GM19397 (cell line): ENCODE results near the gene TEDC2.
"Not testable (repeated sequence)": the region's sequence is repeated elsewhere in the genome, so short reads cannot be mapped to it uniquely, and the experiment has no call there.

ENCODE experiments used
- ATAC-seq: cut with Tn5 transposase; IDR thresholded peaks from one replicate; pipeline ENCODE4 v1.9.1; 2021; ENCODE audit warnings: mild to moderate bottlenecking, moderate library complexity; ENCODE audit not compliant: unreplicated experiment

TEDC2 gene

DNA sequence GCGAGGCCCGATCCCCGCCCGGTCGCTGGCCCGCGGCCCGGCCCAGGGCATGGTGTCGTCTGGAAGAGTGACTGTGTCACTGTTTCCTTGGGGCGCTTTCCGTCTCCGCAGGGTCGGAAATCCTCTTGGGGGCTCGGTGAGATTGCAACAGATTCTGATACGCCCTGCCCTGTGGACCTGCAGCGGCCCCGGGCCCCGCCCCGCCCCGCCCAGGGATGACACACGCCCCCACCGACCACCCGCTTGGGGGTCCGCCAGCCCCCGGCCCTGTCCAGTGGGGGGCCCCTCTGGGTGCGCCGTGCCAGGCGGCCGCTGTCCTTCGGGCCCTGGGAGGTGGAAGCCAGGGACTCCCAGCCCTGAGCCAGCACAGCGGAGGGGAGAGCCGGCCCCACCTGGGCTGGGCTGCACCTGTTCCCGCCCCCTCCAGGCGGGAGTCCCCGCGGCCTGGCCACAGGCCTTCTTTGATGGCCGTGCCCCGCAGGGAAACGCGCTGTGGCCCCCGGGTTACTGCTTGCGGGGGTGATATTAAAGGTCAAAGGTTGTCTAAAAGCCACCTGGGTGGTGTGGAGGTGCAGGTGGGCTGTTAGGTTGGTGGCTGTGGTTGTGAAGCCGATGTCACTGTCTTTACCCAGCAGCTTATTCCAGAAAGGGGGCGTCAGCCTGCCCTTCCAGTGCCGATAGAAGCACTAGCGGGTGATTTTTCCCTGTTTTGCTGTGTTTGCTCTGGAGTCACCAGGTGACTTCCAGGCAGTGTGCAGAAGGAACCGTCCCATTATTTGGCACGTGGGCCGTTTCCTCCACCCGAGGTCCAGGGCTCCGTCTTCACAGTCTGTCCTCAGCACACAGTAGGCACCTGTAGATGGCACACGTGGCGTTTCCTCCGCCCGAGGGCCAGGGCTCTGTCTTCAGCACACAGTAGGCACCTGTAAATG lies 15.8 kb downstream of the TEDC2 start:
- peak; percentile 1 for ATAC-seq

DNA sequence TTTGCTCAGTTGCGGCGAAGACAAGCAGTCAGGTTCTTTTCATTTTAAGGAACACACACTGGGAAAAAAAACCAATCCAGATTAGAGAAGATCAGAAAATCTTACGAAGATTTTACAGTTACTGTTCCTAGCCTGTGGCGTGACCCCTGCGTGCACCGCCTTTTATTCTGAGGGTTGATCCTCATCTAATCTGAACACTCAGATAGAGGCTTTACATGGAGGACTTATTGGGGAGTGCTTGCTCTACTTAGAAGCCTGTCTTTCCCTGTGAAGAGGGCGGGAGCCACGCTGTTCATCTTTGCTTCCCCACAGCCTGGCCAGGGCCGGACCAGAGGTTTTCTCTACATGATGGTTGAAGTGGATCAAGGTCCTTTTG lies 16.4 kb downstream of the TEDC2 start:
- ATAC-seq = no peak

DNA sequence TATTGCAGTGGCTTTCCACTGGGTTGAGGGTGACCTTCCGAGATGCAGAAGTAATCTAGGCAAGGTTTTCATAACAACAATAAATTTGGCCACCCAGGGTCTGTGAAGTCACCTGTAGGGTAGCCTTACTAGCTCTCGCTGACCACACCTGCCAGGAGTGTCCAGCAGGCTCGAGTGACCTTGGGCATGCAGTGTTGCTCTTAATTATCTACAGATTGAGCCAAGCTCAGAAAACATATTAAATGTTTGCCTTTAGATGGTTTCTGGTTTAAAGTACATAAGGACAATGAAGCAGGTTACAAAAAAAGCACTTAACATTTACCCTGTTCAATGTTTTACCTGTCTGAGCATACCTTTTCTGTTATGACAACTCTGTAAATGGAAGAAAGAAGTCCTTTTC lies 16.8 kb downstream of the TEDC2 start:
- ATAC-seq = no peak

DNA sequence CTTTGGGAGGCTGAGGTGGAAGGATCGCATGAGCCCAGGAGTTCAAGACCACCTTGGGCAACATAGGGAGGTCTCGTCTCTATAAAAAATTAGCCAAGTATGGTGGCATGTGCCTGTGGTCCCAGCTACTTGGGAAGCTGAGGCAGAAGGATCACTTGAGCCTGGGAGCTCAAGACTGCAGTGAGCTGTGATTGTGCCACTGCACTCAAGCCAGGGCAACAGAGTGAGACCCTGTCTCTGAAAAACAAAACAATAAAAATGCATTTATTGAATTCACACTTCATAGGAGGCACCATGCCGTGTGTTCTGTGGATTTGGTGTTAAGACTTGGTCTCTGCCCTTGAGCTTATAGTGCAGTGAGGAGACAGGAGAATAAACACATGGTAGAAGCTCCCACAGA lies 17.4 kb downstream of the TEDC2 start:
- ATAC-seq = no peak

DNA sequence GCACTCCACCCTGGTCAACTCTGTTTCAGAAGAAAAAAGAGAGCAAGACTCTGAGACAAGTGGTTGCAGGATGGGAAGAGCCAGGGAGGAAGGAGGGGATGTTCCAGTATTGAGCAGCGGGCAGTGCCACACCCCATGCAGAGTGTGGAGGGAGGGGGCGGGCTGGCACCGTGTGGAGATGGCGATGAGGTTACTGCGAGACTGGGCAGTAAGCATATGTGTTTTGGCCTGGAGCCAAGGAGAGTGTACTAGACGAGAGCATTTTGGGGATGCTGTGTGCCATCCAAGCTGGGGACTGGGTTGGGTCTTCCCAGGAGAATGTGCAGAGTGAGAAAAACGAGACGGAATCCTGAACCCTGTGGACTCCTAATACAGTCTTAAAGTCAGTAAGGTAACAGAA lies 18.4 kb downstream of the TEDC2 start:
- no peak for ATAC-seq

DNA sequence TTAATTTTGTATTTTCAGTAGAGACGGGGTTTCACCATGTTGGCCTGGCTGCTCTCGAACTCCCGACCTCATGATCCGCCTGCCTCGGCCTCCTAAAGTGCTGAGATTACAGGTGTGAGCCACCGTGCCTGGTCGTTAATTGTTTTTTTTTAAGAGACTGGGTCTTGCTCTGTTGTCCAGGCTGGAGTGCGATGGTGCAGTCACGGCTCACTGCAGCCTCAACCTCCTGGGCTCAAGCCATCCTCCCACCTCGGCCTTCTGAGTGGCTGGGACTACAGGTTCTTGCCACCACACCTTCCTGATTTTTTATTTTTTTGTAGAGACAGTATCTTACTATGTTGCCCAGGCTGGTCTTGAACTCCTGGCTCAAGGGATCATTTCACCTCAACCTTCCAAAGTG lies 20.1 kb downstream of the TEDC2 start:
- not testable (repeated sequence) for ATAC-seq

DNA sequence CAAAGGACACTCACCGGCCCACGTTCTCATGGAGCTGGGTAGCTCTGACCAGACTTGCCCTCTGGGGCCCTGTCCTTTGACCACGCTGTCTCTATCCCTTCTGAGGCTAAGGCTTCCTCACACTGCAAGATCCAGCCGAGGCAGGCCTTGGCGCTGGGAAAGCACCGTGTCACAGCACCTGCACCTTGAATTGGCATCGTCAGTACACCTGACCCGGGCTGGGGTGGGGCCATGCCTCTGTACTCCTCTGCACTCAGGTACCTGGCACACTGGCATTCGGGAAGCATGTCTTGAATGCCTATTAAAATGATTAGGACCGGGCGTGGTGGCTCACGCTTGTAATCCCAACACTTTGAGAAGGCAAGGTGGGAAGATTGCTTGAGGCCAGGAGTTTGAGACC lies 21.0 kb downstream of the TEDC2 start:
- no peak for ATAC-seq

DNA sequence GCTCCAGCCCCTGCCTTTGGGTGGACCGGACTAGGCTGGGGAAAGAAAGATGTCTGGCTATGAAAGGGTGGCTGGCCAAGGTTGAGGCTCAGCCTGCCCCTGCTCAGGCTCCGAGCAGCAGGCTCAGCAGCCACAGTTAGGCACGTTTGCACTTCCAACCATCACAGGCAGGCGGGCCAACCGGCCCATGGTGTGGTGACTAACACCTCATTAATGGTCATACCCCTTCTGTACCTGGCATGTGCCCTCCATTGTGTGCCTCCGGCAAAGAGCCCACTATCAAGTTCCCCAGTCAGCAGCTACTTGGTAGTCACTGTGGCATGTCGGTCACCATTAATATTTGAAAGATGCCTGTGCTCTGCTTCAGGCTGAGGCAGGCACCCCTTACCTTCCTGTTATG lies 21.8 kb downstream of the TEDC2 start:
- no peak for ATAC-seq

DNA sequence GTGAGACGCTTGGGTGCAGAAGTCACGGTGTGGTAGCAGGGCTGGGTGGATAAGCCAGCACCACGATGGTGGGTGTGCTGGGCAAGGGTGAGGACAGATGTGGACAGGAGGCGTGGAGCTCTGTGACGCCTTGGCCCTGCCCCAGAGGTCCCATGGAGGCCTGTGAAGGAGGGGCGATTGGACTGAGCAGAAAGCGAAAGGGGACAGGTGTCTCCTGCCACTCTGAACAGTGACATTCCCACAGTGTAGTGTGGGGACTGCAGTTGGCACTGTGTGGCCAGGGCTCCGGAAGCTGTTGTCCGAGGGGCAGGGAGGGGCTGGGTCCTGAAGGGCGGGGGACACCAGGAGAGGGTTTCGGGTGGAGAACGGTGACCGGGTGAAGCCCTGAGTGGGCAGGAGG lies 22.3 kb downstream of the TEDC2 start:
- no peak for ATAC-seq

DNA sequence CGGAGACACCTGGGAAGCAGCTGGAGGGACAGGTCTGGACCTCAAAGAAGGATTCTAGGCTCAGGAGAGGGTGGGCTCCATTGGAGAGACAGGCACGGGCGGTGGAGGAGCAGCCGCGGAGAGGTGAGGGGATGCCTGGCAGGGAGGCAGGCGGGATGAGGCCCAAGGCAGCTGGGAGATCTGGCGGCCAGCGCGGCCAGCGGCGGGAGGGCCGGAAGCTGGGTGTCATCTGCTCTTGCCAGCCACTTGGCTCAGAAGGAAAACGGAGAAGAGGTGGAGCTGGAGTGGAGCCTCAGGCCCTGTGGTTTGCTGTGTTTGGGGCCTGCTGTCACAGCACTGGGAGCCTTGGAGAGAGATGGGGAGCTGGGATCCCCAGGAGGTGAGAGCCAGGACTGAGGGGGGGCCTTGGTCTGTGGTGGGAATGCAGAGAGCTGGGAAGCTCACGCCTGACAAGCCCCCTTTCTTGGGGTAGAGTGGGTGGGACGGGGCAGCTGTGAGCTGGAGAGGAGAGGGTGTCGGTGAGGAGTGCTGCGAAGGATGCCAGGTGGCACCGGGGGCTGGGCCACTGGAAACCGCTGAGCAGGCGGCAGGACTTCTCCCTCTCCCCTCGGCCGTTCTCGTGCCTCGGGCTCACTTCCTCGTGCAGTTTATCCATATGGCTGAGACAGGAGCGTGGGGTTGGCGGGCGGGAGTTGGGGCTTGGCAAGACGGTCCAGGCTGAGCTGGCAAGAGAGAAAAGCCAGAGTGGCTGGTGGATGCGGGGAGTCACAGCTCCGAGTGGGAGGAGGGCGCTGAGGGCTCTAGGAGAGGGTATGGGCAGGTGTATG lies 23.0 kb downstream of the TEDC2 start:
- no peak for ATAC-seq

DNA sequence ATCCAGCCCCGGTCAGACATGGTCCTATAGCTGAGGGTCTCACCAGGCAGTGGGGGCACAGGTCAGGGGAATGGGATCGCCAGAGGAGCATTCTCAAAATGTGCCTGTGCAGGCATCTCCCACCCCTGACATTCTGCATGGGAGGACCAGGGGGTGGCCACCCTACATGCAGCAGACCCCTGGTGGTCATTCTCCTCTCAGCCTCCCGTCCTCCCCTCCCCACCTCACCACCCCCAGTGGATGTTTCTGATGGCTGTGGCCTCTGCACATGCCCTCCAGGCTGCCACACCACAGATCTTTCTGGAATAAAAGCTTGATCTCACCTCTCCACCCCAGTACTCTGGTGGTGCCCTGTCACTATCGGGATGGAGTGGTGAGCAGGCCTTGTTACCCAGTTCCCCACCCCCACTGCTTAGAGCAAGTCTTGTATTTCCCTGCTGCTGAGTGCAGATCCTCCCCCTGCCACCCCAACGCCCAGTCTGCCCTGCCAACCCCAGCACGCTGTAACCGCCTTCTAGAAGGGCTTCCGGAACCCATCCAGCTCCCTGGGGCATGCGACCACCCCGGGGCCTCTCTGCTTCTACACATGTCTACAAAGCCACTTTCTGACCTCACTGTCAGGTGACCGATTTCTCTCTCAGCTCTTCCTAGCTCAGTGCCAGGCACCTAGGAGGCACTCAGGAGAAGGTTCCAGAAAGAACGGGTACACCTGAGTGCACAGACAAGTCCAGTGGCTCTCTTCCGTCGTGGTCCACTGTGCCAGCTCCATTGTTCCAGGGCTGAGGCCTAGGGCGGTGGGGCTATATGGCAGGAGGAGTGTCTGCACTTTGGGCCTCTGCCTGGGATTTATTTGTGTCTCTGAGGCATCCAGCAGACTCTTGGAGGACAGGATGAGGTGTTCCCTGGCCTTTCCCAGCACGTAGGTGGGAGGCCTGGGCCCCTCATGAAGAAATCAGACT lies 24.3 kb downstream of the TEDC2 start:
- no peak for ATAC-seq

DNA sequence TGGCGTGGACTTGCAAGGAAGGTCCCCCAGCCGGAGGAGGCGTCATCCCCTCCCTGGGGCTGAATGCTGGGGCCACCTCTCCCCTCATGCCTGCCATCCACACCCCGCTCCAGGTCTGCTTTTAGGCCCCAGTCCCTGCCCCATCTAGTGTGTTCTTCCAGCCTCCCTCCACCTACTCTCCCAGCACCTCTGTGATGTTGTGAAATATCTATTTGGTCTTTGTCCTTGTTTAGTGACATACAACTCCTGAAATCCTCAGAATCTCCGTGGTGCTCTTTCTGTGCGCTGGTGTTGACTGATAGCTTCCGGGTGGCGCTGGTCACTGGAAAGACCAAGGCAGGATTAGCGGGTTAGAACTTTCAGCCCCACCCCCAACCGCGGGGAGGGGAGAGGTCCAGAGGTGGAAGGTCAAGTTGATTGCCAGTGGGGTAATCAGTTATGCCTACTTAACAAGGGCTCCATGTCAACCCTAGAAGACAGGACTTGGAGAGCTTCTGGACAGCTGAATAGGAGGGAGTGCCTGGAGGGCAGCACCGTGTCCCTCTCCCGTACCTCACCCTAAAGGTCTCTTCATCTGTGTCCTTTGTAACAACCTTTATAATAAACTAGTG lies 25.1 kb downstream of the TEDC2 start:
- no peak for ATAC-seq

DNA sequence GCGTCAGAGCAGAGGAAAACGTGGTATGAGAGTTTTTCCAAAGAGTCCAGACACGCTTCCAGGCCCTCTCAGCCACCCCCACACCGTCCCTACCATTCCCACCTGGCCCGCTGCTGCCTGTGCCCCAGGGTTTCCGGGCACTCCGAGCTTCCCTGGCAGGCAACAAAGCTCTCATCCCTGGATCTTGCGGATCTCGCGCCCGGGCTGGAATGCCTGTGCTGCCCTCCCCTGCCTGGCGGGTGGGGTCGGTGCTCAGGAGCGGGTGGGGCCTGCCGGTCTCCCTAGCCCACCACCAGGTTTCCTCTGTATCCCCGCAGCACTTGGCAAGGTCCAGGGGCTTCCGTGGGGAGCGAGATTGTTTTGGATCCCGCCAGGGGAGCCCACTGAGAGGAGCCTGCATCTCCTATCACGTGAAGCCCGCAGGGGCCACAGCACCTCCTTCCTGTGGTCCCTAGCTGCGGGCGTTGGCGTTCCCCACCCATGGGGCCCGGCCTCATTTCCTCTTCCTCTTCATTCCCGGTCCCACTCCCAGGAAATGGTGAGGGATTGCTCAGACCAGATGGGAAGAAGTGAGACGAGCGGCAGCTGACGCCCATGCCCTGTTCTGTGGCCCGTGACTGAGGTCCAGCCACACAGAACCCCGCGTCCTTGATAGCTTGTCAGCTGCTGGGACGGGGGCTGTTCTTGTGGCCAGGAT lies 26.1 kb downstream of the TEDC2 start:
- ATAC-seq = no peak

DNA sequence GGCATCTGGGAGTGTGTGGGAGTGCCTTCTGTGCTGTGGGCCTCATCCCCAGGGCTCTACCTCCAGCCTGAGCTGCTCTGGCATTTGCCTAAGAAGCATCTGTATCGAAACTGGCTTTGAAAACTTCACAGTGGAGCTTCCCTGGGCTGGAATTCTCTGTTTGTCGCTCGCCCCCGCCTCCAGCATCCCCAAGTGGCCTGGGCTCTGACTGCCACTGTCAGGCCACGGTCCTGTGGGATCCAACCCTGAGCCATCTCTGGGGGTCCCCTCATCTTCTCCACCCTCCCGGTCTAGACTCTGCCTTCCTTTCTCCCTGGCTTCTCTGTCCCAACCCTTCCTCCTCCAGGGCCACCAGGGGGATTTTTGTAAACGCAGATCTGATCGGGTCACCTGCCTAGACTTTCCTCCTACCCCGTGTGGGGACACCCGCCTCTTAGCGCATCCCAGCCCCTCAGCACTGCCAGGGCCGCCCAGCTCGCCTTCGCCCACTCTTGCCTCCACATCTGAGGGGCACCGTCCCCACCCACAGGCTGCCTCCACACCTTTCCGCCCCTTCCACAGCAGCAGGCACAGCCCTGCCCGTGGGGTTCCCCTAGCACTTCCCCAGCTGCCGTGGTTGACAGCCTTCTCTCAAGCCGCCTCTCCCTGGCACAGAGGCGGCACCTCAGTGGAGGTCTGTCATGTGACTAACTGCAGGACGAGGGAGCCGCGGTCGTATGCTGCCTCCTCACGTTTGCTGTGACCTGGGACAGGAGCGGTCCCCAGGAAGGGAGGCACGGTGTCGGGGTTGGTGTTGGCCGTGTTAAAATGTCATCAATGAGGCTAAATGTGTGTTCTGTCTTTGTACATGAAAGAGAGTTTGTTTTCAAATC lies 27.0 kb downstream of the TEDC2 start:
- peak; percentile 73 for ATAC-seq

DNA sequence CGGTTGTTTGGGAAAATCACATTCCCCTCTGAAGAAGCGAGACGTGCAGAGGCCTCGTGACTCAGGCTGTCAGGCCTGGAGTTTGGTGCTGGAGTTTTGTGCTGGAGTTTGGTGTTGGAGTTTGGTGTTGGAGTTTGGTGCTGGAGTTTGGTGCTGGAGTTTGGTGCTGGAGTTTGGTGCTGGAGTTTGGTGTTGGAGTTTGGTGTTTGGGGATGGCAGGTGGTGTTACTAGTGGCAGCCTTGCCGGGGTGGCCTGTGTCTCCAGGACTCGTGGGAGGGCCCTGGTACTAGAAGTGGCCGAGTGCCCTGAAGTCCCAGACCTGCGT lies 27.6 kb downstream of the TEDC2 start:
- ATAC-seq = no peak

DNA sequence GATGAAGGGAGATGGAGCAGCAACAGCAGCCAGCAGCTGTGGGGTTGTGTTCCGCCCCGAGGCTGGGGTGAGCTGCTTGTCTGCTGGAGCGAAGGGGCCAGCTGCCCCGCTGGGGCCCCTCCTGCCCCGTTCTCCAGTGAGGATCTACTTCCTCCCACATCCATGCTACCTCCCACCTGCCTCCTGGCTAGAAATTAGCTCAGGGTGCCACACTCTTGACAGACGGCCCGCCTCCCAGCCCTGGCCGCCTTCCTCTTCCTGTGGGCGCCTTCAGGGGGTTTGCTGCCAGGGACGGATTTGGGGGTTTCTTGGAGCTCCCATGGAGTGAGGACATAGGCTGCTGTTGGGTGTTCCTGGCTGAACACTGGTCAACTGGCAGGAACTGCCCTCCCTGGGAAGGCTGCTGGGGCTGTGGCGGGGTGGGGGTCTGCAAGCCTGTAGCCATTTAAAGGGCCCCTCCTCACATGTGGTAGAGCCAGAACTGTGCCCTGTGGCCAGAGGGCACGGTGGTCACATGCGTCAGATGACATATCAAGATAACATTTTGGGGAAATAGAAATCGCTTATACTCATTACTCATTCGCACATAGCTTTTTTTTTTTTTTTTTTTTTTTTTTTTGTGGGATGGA lies 28.1 kb downstream of the TEDC2 start:
- ATAC-seq = no peak

DNA sequence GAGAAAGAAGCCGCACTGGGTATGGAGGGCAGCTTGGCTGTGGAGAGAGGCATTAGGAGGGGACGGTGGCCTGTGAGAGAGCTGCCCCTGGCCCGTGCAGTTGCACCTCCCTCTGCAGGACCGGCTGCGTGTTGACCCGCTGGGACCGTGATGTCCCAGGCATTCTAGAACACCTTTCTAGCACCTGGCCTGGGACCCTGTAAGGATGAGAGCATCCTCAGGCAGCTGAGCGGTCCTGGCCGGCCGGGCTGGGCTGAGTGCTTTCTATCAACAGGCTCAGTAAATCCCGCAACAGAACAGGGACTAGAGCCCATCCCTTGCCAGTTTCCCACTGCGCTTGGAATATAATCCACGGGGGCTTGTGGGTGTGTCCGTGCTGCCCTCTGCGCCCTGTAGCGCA lies 29.7 kb downstream of the TEDC2 start:
- ATAC-seq = no peak

DNA sequence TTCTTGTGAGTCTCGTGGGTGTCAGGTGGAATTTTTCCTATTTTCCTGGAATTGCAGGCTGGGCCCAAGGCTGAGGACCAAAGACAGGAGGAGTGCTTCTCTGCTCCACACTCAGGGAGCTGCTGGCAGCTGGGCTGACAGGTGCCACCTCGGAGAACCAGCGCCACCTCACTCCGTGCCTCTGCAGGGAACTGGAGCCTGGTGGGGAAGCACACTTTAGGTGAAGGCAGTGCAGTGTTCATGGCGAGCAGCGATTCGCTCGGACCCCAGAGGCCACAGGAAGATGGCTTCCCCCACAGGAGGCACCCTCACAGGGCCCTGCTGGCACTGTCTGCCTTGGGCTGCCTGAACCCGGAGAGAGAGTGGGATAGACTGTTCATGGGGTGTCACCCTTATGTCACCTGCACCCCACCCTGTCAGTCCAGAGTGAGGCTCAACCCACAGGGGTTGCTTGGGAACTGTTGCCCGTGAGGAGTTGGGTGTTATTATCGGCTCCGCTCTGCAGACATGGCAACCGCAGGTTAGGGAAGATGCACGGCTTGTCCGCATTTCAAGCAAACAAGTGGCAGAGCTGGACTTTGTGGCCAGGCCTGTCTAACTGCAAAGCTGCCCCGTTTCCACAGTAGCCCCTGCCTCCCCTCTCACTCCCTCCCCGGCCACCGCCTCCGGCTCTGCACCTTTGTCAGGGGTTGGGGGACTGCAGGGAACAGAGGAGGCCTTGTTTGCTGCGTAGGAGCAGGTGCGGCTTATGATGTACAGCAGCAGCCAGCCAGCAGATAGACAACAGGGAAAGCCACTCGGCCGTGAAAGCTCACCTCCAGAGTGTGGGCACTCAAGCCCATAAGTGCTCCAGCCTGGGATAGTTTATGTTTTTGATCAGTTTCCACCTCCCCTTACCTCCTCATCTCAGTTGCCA lies 30.5 kb downstream of the TEDC2 start:
- no peak for ATAC-seq
